K562 (cell line): ENCODE data around the gene PTOV1. TPM values are rescaled to one million over a fixed set of nuclear protein-coding genes. Genes with fewer than 3 reads are reported as not detected.
A peak's percentile ranks its signal among the peaks of the same experiment; 100 is the strongest.

Source experiments
- CBX5 ChIP-seq: IDR thresholded peaks from 2 replicates; pipeline ENCODE4 v1.6.1; 2014; ENCODE audit warnings: low read depth, borderline replicate concordance
- CSDE1 ChIP-seq, 2 experiments: fragments of 450-650 bp; IDR thresholded peaks; 2 replicates each; pipeline ENCODE4 v1.6.1; 2016; ENCODE audit warnings: mild to moderate bottlenecking in 1 of 2
- HEY1 ChIP-seq: fragments of 250-450 bp; sonication (Bioruptor Pico); IDR thresholded peaks from 2 replicates; pipeline ENCODE4 v1.5.0; 2020; ENCODE audit warnings: mild to moderate bottlenecking, moderate library complexity, borderline replicate concordance
- HLTF ChIP-seq: fragments of 450-650 bp; IDR thresholded peaks from 2 replicates; pipeline ENCODE4 v1.6.1; 2016
- HMG20A ChIP-seq: fragments of 450-650 bp; formaldehyde crosslinking; conservative IDR thresholded peaks from 2 replicates; pipeline ENCODE4 v1.4.0; 2020; ENCODE audit warnings: mild to moderate bottlenecking, mixed read lengths
- MBD2 ChIP-seq: sonication (generic); IDR thresholded peaks from 2 replicates; pipeline ENCODE4 v1.6.1; 2016; ENCODE audit warnings: low read depth, borderline replicate concordance
- NONO ChIP-seq, 2 experiments: fragments of 200-400 bp in 1 of 2; fragments of 450-650 bp in 1 of 2; formaldehyde crosslinking in 1 of 2; IDR thresholded peaks; 2 replicates each; pipeline ENCODE4 v1.6.1; 2017; ENCODE audit warnings: low read depth in 2 of 2, mild to moderate bottlenecking in 2 of 2, moderate library complexity in 2 of 2, low read length in 1 of 2
- POLR2B ChIP-seq: fragments of 450-650 bp; IDR thresholded peaks from 2 replicates; pipeline ENCODE4 v1.6.1; 2018; ENCODE audit warnings: low read depth; ENCODE audit not compliant: partially characterized antibody
- POLR3G ChIP-seq: IDR thresholded peaks from 2 replicates; pipeline ENCODE4 v1.6.1; 2011; ENCODE audit not compliant: insufficient read length, insufficient replicate concordance; ENCODE audit errors: extremely low read depth
- RAD51 ChIP-seq: fragments of 450-650 bp; IDR thresholded peaks from 2 replicates; pipeline ENCODE4 v1.7.1; 2016; ENCODE audit warnings: low read depth, mild to moderate bottlenecking, borderline replicate concordance
- SIN3A ChIP-seq, 2 experiments: fragments of 150-350 bp in 1 of 2; IDR thresholded peaks; 2 replicates each; pipeline ENCODE4 v1.6.1; 2011 to 2016; ENCODE audit warnings: borderline replicate concordance in 2 of 2, low read depth in 2 of 2, low read length in 2 of 2, mild to moderate bottlenecking in 2 of 2, moderate library complexity in 2 of 2; ENCODE audit not compliant: control insufficient read depth in 1 of 2
- SMARCB1 ChIP-seq: IDR thresholded peaks from 2 replicates; pipeline ENCODE4 v1.6.1; 2011; ENCODE audit warnings: improper control_type of control experiment, low read depth; ENCODE audit not compliant: insufficient read length
- STAT5A ChIP-seq: IDR thresholded peaks from 2 replicates; pipeline ENCODE4 v1.6.1; 2012; ENCODE audit warnings: low read length, inconsistent platforms, borderline replicate concordance
- TAF1 ChIP-seq: IDR thresholded peaks from 2 replicates; pipeline ENCODE4 v1.6.1; 2011; ENCODE audit warnings: mild to moderate bottlenecking, low read length, moderate library complexity; ENCODE audit not compliant: insufficient read depth, control insufficient read depth, severe bottlenecking; ENCODE audit errors: extremely low read depth
- ZC3H11A ChIP-seq: IDR thresholded peaks from 2 replicates; pipeline ENCODE4 v1.6.1; 2012; ENCODE audit warnings: low read depth, low read length, improper control_type of control experiment
- ZNF263 ChIP-seq: sonication (generic); formaldehyde crosslinking; IDR thresholded peaks from 2 replicates; pipeline ENCODE4 v1.8.0; 2022; ENCODE audit warnings: mild to moderate bottlenecking, missing genetic modification reagents, borderline replicate concordance
- polyA plus RNA-seq, 8 experiments: library from polyadenylated mRNA; depleted of rRNA in 4 of 8; stranded (reverse) in 5 of 8; unstranded in 3 of 8; fragments of >200 nt; fragmentation: Nextera tagmentation in 2 of 8; fragmentation: Illumina TruSeq in 1 of 8; extraction: Ambion mirVana in 2 of 8; extraction: Trizol in 1 of 8; gene quantifications; 2 replicates each; pipeline versions ENCODE4 v1.2.1 to v1.2.3, GENCODE V29; 2011 to 2014; ENCODE audit warnings: inconsistent platforms in 1 of 8, missing spikeins in 1 of 8
- total RNA-seq, 7 experiments: library from RNA; depleted of rRNA in 6 of 7; stranded (reverse); fragments of >200 nt in 6 of 7; fragmentation: Illumina TruSeq in 2 of 7; extraction: Trizol in 2 of 7; gene quantifications; 2 replicates each; pipeline versions ENCODE4 v1.2.1 to v1.2.3, GENCODE V29; 2011 to 2021; ENCODE audit warnings: low replicate concordance in 1 of 7
- TF ChIP-seq, protein P1 (sequence below): fragments of 450-650 bp; formaldehyde crosslinking; IDR thresholded peaks from 2 replicates; pipeline ENCODE4 v1.4.0; 2020; ENCODE audit warnings: mild to moderate bottlenecking, moderate library complexity
- TF ChIP-seq, protein P2 (sequence below): sonication (generic); formaldehyde crosslinking; IDR thresholded peaks from 2 replicates; pipeline ENCODE4 v1.8.0; 2022; ENCODE audit warnings: missing genetic modification reagents, mild to moderate bottlenecking, borderline replicate concordance
- TF ChIP-seq, protein P3 (sequence below): sonication (generic); formaldehyde crosslinking; IDR thresholded peaks from 2 replicates; pipeline ENCODE4 v1.8.0; 2022; ENCODE audit warnings: missing genetic modification reagents, mild to moderate bottlenecking, borderline replicate concordance
- TF ChIP-seq, protein P4 (sequence below): sonication (generic); formaldehyde crosslinking; IDR thresholded peaks from 2 replicates; pipeline ENCODE4 v1.8.1; 2023; ENCODE audit warnings: mild to moderate bottlenecking, missing genetic modification reagents

PTOV1 gene
- total and polyA plus RNA-seq, 9 of the 15 experiments (the other 6 are each of a cell fraction or from before 2014, with no cell fraction given) = 4.9 to 169 (median 43.5) TPM

DNA sequence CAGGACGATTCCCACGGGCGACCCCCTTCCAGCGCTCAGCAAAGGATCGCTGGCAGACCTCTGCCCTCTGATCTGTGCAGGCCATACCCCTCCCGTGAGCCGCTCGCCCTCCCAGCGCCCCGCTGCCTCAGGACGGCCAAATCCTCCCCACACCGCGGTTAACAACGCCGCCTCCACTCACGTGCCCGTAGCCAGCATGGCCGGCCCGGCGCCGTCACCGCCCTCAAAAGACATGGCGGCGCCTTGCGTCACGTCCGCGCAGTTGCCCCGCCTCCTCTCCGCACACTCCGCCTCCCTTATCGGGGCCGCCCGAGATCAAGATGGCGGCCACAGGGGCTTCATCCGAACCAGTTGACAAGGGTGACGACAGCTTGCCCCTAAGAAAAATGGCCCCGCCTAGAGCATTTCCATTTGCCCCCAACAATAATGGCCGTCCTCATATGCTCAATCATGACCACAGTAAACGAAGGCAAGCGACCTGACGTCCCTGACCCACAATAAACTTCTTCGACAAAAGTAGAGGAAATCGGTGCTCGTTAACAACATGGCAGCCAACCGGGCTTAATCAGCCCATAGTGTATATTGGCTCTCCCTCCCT is 25.6 kb downstream of the PTOV1 start (continued):
- TF ChIP-seq STAT5A = no peak; the same call in 1 of the 2 replicates
- TF ChIP-seq, protein P1, sequence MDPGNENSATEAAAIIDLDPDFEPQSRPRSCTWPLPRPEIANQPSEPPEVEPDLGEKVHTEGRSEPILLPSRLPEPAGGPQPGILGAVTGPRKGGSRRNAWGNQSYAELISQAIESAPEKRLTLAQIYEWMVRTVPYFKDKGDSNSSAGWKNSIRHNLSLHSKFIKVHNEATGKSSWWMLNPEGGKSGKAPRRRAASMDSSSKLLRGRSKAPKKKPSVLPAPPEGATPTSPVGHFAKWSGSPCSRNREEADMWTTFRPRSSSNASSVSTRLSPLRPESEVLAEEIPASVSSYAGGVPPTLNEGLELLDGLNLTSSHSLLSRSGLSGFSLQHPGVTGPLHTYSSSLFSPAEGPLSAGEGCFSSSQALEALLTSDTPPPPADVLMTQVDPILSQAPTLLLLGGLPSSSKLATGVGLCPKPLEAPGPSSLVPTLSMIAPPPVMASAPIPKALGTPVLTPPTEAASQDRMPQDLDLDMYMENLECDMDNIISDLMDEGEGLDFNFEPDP (CRISPR knock-in tag) = 0 out of 2 replicates have a peak, but pooled peaks have one; percentile 7
- TF ChIP-seq CSDE1 (IDR thresholded peaks at IDR 0.05) = peak in 1 of 2 experiments; percentile 97; a peak in 2 of 4 replicates
- TF ChIP-seq RAD51 = no peak
- peak; percentile 77 for TF ChIP-seq TAF1
- no peak for TF ChIP-seq ZNF263
- 0 out of 2 replicates have a peak, but pooled peaks have one; percentile 42 for TF ChIP-seq HLTF
- peak; percentile 42 to 75; a peak in 3 of 4 replicates for TF ChIP-seq SIN3A (IDR thresholded peaks at IDR 0.05; ENCODE audit: borderline replicate concordance in 2 of 2, control insufficient read depth in 1 of 2, low read depth in 2 of 2, low read length in 2 of 2)
- TF ChIP-seq POLR3G = no peak
- no peak for TF ChIP-seq HEY1 (CRISPR knock-in tag)
- TF ChIP-seq, protein P2, sequence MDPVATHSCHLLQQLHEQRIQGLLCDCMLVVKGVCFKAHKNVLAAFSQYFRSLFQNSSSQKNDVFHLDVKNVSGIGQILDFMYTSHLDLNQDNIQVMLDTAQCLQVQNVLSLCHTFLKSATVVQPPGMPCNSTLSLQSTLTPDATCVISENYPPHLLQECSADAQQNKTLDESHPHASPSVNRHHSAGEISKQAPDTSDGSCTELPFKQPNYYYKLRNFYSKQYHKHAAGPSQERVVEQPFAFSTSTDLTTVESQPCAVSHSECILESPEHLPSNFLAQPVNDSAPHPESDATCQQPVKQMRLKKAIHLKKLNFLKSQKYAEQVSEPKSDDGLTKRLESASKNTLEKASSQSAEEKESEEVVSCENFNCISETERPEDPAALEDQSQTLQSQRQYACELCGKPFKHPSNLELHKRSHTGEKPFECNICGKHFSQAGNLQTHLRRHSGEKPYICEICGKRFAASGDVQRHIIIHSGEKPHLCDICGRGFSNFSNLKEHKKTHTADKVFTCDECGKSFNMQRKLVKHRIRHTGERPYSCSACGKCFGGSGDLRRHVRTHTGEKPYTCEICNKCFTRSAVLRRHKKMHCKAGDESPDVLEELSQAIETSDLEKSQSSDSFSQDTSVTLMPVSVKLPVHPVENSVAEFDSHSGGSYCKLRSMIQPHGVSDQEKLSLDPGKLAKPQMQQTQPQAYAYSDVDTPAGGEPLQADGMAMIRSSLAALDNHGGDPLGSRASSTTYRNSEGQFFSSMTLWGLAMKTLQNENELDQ (CRISPR knock-in tag) = no peak
- no peak for TF ChIP-seq HMG20A (CRISPR knock-in tag)
- no peak for TF ChIP-seq SMARCB1
- TF ChIP-seq POLR2B = no peak
- TF ChIP-seq ZC3H11A = no peak
- TF ChIP-seq, protein P3, sequence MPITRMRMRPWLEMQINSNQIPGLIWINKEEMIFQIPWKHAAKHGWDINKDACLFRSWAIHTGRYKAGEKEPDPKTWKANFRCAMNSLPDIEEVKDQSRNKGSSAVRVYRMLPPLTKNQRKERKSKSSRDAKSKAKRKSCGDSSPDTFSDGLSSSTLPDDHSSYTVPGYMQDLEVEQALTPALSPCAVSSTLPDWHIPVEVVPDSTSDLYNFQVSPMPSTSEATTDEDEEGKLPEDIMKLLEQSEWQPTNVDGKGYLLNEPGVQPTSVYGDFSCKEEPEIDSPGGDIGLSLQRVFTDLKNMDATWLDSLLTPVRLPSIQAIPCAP = no peak
- TF ChIP-seq MBD2 = peak; percentile 86
- TF ChIP-seq NONO (IDR thresholded peaks at IDR 0.05; ENCODE audit: low read depth in 2 of 2, low read length in 1 of 2) = no peak
- TF ChIP-seq CBX5 = no peak
- TF ChIP-seq, protein P4, sequence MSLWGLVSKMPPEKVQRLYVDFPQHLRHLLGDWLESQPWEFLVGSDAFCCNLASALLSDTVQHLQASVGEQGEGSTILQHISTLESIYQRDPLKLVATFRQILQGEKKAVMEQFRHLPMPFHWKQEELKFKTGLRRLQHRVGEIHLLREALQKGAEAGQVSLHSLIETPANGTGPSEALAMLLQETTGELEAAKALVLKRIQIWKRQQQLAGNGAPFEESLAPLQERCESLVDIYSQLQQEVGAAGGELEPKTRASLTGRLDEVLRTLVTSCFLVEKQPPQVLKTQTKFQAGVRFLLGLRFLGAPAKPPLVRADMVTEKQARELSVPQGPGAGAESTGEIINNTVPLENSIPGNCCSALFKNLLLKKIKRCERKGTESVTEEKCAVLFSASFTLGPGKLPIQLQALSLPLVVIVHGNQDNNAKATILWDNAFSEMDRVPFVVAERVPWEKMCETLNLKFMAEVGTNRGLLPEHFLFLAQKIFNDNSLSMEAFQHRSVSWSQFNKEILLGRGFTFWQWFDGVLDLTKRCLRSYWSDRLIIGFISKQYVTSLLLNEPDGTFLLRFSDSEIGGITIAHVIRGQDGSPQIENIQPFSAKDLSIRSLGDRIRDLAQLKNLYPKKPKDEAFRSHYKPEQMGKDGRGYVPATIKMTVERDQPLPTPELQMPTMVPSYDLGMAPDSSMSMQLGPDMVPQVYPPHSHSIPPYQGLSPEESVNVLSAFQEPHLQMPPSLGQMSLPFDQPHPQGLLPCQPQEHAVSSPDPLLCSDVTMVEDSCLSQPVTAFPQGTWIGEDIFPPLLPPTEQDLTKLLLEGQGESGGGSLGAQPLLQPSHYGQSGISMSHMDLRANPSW (CRISPR knock-in tag) = no peak
